GM21423 (cell line): Measurements from ENCODE around the gene PPP2R1B.
A peak's percentile ranks its signal among the peaks of the same experiment; 100 is the strongest.
"Not testable (repeated sequence)": the region's sequence is repeated elsewhere in the genome, so short reads cannot be mapped to it uniquely, and the experiment has no call there.

Experiments used
- ATAC-seq: cut with Tn5 transposase; IDR thresholded peaks from one replicate; pipeline ENCODE4 v1.9.1; 2021; ENCODE audit warnings: mild to moderate bottlenecking, moderate library complexity; ENCODE audit not compliant: unreplicated experiment

The PPP2R1B gene

DNA sequence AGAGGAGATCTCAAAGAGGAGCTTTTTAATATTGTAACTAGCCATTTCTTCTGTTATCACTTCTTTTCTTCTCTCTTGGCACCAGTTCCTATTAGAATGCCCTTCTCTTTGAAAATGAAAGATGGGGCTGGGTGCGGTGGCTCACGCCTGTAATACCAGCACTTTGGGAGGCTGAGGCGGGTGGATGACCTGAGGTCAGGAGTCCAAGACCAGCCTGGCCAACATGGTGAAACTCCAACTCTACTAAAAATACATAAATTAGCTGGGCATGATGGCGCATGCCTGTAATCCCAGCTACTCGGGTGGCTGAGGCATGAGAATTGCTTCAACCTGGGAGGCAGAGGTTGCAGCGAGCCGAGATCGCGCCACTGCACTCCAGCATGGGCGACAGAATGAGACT, 18.1 kb upstream of the PPP2R1B start:
- ATAC-seq: not testable (repeated sequence)

DNA sequence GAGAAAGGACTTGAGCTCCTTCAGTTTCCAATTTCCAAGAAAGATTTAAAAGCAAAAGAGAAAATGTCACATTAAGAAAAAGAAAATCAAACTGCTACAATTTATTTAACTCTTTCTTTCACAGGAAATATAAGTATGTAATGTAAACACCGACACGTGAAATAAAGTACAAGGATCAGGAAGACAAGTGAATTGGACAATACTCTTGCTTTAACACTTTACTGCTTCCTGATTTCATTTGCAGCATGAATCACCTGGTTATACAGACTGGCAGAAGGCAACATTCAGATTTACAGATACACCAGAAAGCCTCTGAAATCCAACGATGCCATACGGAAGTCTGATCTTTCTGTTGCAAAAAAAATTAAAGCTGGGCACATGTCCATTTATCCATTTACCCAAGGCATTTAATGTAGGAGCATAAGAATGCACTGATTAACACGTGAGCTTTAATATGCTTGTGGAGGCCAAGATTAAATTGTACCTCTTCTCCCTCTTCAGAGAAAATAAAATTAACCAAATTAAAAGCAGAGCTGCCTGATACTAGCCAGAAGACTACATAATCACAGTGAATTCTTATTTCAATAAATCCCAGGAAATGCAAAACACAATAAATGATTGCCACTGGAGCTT, 16.0 kb upstream of the PPP2R1B start:
- no peak for ATAC-seq

DNA sequence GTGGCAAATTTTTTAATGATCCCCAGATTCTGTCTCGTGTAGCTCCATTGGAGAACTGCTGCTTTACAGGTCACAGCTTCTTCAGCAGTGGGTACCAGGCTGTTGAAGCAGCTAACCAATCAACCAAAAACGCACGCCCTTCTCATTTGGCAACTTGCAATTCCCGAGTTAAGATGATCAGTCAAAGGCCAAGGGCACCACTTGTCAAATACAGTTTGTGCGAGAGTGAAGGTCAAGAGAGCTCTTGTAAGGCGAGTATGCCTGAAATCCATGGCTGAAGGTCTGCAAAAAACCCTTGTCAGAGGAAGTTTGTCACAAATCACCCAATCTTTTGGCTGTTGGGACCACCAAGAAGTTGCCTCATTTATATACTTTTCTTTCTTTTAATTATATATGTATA, 12.9 kb upstream of the PPP2R1B start:
- ATAC-seq: no peak

DNA sequence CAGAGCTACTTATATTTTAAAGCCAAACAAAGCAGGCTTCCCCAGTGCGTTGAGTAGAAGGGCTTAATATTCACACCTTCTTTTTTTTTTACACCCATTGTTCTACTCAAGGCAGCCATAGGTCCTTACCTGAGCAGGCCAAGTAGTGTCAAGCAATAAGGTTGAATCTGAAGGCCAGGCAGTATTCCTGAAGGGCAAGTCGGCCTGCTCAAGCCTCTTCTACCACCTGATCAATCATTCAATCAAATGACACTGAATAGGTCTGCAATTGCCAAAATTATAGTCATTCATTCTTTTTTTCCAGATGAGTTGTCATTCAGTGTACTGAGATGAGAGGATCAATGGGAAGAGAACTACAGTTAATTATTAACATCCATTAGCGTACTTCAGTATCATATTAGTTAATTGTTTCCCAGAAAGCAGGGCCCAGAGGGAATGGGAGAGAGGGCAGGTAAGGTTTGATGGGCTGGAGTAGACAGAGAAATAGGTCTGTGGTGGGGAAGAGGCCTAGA, 11.9 kb upstream of the PPP2R1B start:
- no peak for ATAC-seq

DNA sequence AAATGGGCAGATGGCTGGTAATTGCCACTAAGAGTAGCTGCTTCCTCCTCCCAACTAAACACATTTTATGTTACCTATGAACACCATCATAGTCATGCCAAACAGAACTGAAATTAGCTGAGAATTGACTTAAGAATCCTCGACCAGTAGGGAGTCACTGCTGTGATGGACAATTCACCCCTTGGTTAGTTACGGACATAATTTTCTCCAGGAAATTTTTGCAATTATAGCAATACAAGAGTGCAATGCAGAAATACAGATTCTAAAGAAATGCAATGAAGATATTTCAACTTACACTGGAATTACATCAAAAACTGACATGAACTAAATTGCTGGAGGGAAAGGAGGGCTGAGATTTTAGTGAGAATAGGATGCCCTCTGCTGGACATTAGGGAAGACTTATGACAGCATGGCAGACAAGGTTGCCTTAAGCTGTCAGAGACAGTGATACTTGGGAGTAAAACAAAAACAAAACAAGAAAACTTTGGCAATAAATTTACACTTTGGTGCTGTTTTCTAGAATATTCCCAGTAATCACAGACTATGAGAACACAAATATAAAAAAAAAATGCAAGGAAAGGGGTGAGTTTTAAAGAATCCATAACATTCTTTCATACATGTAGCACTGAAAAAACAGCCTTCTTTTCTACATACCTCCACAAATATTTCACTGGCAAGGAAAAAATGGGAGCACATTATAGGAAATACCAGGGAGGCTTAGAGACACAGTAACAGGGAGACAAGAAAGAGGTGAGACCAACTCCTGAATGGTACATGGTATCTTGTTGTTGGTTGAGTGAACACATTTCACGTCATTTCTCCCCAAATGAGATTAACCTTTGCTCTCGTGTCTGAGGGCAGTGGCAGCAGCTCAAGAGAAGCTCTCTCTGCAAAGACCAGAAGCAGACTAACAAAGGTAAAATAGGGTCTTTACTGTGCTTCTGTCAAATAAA, 11.2 kb upstream of the PPP2R1B start:
- peak; percentile 42 for ATAC-seq

DNA sequence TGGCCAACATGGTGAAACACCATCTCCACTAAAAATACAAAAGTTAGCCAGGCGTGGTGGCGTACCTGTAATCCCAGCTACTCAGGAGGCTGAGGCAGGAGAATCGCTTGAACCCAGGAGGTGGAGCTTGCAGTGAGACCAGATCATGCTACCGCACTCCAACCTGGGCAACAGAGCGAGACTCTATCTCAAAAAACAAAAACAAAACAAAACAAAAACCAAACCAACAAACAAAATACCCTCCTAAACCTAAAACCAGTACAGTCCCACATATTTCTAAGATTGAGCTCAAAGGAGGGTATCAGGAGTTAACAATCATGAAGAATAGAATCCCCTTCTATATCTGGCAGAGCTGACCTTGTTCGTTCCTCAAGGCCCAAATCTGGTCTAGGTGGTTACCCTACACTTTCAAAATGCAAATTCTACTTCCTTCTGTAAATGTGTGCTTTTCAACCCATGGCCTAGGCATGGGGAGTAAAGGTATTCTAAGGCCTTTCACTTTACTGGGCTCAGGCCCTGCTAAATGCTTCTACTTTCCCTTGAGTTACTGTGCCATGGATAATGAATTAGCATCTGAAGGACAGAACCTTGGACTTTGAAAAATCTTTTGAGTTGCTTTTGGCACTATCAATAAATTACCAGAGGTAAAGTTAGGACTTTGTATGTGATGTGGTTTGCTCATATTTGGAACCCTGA, 10.4 kb upstream of the PPP2R1B start:
- peak; percentile 98 for ATAC-seq

DNA sequence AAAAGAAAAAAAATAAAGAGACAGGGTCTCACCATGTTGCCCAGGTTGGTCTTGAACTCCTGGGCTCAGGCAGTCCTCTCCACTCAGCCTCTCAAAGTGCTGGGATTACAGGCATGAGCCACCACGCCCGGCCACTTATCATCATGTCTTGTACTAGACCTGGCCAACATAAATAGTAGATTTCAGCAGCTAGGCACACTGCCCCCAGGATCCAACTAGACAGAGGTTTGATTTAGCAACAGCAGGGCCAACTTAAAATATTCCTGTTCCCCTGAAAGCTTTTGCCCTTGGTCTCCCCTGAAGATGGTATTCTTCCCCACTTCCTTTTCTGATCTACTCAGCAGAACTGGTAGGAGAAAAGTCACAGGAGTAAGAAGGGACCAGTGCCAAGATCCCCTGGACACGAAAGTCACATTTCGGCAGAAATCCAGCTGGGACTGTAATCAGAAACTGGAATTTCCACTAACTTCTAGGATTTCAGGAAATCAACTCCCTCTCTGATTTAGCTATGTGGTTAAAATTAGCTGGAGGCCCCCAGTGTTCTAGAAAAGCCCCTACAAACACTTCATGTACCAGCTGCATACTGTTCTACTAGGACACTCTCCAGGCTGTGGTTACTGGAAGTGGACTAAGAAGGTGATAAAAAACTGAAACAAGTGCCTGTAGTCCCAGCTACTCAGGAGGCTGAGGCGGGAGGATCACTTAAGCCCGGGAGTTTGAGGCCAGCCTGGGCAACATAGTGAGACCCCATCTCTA, 8.9 kb upstream of the PPP2R1B start:
- no peak for ATAC-seq

- no peak for ATAC-seq
Observed at GRCh38 chr11:111772535-111772934, 6.3 kb upstream of the PPP2R1B start.

DNA sequence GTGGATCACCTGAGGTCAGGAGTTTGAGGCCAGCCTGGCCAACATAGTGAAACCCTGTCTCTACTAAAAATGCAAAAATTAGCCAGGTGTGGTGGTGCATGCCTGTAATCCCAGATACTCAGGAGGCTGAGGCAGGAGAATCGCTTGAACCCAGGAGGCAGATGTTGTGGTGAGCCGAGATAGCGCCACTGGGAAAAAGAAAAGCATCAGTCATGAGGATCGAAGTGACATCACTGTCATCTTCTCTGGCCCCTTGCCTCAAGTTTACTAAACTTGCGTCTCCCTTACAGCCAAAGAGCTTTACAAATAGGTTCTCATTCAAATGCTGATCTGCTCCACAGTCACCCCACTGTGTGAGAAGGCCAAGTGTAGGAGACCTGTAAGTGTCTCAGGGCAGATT, 5.0 kb upstream of the PPP2R1B start:
- not testable (repeated sequence) for ATAC-seq

GRCh38 chr11:111770581-111771134, 4.5 kb upstream of the PPP2R1B start:
- ATAC-seq: no peak

DNA sequence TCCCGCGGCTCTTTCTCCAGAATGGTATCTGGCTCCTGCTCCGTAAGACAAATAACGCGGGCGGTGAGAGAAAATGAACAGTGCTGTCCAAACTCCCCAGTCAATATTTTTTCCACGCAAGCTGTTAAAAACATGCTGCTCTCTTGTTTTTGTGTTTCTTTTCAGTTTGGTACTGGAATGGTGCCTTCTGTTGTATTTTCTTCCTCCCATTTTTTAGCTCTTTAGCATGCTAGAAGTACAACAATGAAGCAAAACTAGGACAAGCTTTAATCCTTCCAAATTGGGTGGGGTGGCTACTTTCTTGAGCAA, 599 bp upstream of the PPP2R1B start:
- no peak for ATAC-seq

DNA sequence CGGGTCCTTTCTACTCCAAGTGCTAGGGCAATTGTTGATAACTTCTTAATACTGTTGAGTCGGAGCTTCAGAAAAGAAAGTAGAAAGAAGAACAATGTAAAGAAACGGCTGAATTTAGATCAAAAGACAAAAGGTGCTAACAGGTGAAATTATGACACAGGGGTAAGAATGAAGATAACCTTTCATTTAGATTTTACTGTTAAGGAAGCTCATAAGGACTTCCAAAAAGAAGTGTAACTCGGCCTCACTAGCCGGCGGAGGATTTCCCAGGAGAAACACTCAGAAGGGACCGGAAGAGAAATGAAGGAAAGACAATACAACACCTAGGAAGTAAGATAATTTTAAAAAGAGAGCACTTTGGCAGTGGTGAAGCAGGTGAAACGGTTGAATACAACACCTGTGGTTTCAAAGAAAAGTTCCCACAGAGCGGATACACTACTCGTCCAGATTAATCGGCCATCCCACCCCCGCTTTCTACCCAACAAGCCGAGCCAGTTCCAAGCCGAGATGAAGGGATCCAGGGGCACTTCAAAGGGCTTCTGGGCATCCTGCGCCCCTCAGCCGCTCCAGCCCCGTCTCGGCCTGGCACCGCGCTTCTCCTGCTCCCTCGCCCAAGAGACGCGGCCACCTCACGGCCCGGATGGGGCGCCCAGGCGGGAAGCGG, 737 bp downstream of the PPP2R1B start:
- ATAC-seq: peak; percentile 35

DNA sequence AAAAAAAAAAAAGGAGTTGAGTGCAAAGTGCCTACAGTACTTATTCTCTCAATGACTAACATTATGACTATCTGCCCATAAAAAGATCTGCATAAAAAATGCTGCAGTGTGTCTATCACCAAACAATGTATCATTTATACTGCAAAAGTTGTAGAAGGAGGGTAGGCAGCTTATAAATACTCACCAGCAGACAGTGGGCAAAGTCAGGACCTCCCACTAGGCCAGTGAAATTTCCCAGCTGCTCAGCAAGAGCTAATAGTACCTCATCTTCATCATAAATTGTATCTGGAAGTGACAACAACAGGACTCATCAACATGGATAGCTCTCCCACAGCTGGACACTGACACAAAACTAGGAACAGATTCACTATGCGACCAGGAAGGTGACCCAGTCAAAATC, 1.6 kb downstream of the PPP2R1B start:
- no peak for ATAC-seq

- no peak for ATAC-seq
Observed at GRCh38 chr11:111762981-111763643, 3.1 kb downstream of the PPP2R1B start.

DNA sequence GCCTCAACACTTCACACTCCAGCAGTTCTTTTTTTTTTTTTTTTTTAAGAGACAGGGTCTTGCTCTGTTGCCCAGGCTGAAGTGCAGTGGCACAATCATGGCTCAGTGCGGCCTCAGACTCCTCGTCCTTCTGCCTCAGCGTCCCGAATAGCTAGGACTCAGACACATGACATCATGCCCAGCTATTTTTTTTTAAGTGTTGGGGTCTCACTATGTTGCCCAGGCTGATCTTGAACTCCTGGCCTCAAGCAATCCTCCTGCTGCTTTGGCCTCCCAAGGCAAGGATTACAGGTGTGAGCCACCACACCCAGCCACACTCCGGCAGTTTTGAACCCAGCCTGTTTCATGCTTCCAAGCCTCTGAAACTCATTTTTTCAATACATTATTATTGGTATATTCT, 3.7 kb downstream of the PPP2R1B start:
- no peak for ATAC-seq

GRCh38 chr11:111761036-111761435, 5.2 kb downstream of the PPP2R1B start:
- no peak for ATAC-seq

DNA sequence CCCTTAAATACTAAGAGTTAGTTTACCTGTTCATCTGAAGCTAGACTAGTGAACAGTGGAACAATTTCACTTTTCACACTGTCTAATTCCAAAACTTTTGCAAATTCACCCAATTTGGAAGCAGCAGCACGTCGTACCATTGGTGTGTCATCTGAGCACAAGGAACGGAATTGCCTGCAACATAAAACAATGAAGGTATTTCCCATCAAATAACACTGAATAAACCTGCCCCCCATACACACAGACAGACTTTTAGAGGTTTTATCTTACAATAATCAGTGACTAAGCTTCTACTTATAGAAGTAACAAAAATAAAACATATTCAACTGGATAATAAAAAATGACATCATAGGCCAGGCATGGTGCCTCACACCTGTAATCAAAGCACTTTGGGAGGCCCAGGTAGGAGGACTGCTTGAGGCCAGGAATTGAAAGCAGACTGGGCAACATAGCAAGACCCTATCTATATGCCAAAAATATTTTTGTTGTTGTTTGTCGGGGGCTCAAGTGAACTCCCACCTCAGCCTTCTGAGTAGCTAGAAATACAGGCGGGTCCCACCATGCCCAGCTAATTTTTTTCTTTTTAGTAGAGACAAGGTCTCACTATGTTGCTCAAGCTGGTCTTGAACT, 6.3 kb downstream of the PPP2R1B start:
- no peak for ATAC-seq

DNA sequence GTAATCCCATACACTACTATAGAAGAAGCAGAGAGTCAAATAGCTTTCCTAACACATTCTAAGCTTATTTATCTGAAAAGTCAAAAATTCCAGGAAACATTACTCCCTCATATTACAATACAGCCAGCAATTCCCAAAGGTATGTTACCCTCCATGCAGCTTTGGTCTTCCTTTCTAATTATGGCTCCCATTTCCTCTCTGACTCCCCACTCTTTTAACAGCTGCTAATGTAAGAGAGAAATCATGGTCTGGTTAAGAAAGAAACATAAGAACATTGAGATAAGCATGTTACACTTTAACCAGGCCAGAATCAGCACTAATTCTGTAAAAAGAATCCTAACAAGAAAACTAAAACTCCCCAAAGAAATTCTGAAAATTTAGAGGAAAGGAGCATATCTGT, 6.8 kb downstream of the PPP2R1B start:
- ATAC-seq: no peak

- no peak for ATAC-seq
Observed at GRCh38 chr11:111756097-111756496, 10.1 kb downstream of the PPP2R1B start.
